ENCODE results near the gene SLC2A9.

SLC2A9 gene

GRCh38 chr4:9952415-9952950 is 68.8 kb downstream of the SLC2A9 start:
- DNase-seq, result no peak

- DNase-seq, result no peak
These were observed 71.7 kb downstream of the SLC2A9 start for GRCh38 chr4:9949573-9949972.

- DNase-seq, result no peak
These were observed 73.9 kb downstream of the SLC2A9 start for GRCh38 chr4:9947168-9948062.

GRCh38 chr4:9946170-9946569 is 75.1 kb downstream of the SLC2A9 start:
- no peak for DNase-seq

GRCh38 chr4:9944431-9945425 is 76.6 kb downstream of the SLC2A9 start:
- DNase-seq, result no peak

GRCh38 chr4:9943761-9944160 is 77.5 kb downstream of the SLC2A9 start:
- no peak for DNase-seq

- no peak for DNase-seq
These were observed 78.2 kb downstream of the SLC2A9 start for GRCh38 chr4:9942921-9943600.

- no peak for DNase-seq
These were observed 79.2 kb downstream of the SLC2A9 start for GRCh38 chr4:9942139-9942538.

- no peak for DNase-seq
These were observed 81.3 kb downstream of the SLC2A9 start for GRCh38 chr4:9940041-9940440.

- DNase-seq, result no peak
These were observed 82.4 kb downstream of the SLC2A9 start for GRCh38 chr4:9938933-9939332.

GRCh38 chr4:9937078-9937477 is 84.2 kb downstream of the SLC2A9 start:
- DNase-seq, result no peak

- DNase-seq, result no peak
These were observed 85.1 kb downstream of the SLC2A9 start for GRCh38 chr4:9936129-9936644.

- DNase-seq, result no peak
These were observed 87.3 kb downstream of the SLC2A9 start for GRCh38 chr4:9933956-9934355.

GRCh38 chr4:9933184-9933583 is 88.1 kb downstream of the SLC2A9 start:
- no peak for DNase-seq

GRCh38 chr4:9932771-9933170 is 88.5 kb downstream of the SLC2A9 start:
- no peak for DNase-seq

GRCh38 chr4:9931146-9931545 is 90.2 kb downstream of the SLC2A9 start:
- DNase-seq, result no peak

- no peak for DNase-seq
These were observed 92.2 kb downstream of the SLC2A9 start for GRCh38 chr4:9929111-9929510.

GRCh38 chr4:9927341-9928007 is 93.8 kb downstream of the SLC2A9 start:
- DNase-seq, result no peak

GRCh38 chr4:9926586-9926985 is 94.7 kb downstream of the SLC2A9 start:
- no peak for DNase-seq

GRCh38 chr4:9925750-9926439 is 95.4 kb downstream of the SLC2A9 start:
- no peak for DNase-seq

GRCh38 chr4:9924750-9925149 is 96.5 kb downstream of the SLC2A9 start:
- no peak for DNase-seq

Measured in GOT3 (cell line).